Cerebellar cortex (tissue), 1 donor: ENCODE data around the gene NEK9.

Experiments
- DNase-seq: peaks from one replicate; pipeline ENCODE4 v3.0.0-alpha.2; 2015; ENCODE audit warnings: low spot score

The NEK9 gene

DNA sequence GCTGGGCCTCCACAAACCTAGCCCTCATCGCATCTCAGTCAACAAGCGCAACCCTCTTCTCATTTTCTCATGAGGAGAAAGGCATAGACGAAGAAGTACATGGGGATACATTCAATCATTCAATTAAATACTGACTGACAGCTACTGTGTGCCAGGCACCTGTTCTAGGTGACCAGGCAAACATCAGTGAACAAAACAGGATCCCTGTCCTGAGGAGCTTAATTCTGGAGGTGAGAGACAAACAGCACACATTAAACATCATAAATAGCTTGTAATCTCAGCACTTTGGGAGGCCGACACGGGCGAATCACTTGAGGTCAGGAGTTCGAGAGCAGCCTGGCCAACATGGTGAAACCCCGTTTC lies 62.7 kb downstream of the NEK9 start:
- DNase-seq, result no peak

DNA sequence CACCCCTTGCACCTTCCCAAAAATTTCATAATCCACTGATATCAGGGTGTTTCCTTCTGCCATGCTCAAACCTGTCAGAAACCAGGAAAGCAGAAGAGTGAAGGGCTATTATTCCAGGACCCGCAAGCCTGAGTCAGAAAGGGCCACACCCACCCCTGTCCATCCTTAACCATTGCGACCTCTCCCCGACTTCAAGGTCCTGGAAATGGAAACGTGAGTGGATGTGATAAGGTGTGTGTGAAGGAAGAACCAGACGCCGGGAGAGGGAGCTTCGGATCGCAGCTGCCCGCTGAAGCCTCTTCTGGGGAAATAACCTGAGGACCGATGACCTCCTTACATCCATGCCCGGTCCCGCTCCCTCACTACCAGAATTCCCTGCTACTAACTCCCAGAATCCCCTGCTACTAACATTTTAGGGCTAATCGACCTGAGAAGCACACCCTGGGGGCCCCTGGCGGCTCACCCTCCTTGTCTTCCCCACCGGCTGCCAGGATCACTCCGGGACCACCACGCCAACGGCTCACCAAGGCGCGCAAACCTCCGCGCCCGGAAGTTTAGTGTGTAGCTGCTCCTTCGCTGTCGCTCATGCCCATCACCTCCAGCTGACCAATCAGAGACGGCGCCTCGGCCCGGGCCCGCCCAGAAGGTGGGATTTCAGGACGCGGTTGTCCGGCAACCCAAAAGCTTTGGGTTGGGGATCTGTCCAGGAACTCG lies 63.2 kb downstream of the NEK9 start, which contains the start of gene ACYP1:
Gene ACYP1, minus strand, starts transcription at position 534 of the 714 bp plus-strand sequence. Its CDS starts 471 bp downstream, at position 63.
- peak; percentile 94 for DNase-seq

DNA sequence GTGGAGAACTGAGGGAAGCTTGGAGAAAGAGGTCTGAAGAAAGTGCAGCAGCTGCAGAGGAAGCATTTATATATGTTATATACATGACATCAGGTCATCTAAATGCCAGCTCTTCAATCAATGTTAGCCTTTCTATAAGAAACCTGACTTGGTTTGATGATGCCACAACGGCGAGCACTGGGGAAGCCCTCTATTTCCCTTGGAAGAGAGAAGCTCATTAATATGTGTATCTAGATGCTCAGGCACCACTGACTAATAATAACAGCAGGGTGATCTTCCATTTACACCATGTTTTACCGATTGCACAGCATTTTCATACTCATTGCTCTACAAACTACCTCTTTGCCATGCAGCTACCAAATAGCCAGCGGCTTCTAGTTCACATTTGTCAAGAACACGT lies 63.8 kb downstream of the NEK9 start:
- peak; percentile 17 for DNase-seq

DNA sequence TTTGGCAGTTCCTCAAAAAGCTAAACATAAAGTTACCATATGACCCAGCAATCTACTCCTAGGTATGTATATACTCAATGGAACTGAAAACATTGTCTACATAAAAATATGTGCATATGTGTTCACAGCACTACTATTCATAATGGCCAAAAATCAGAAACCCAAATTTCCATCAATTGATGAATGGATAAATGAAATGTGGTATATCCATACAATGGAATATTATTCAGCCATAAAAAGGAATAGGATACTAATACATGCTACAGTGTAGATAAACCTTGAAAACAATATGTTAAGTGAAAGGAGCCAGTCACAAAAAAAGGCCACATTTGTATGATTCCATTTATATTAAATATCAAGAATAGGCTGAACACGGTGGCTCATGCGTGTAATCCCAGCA lies 66.4 kb downstream of the NEK9 start:
- DNase-seq, result no peak

DNA sequence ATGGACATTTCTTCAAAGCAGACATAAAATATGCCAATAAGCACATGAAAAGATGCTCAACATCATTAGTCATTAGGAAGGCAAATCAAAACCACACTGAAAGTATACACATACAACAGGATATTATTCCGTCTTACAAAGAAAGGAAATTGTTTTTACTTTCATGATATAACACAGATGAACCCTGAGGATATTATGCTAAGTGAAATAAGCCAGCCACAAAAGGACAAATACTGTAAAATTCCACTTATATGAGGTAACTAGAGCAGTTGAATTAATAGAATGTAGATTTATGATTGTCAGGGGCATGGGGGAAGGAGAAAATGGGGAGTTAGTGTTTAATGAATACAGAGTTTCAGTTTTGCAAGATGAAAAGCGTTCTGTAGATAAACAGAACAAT lies 67.2 kb downstream of the NEK9 start:
- DNase-seq, result no peak

DNA sequence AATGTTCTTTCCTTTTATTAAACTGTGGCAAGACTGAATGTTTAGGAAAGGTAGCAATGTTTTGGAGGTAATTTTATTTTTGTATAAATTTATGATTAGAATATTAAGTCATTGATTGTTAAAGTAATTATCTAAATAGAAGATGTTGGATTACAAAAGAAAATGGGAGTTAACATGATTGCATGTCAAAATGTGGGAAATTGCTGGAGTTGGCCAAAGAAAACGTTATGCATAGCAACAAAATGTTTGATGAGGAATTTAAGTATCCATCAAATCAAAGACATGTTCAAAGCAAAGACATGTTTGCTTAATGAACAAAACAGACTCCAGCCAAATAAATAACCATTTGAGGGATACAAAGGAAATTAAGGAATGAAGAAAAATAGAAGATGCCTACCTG lies 72.4 kb downstream of the NEK9 start:
- DNase-seq, result no peak

DNA sequence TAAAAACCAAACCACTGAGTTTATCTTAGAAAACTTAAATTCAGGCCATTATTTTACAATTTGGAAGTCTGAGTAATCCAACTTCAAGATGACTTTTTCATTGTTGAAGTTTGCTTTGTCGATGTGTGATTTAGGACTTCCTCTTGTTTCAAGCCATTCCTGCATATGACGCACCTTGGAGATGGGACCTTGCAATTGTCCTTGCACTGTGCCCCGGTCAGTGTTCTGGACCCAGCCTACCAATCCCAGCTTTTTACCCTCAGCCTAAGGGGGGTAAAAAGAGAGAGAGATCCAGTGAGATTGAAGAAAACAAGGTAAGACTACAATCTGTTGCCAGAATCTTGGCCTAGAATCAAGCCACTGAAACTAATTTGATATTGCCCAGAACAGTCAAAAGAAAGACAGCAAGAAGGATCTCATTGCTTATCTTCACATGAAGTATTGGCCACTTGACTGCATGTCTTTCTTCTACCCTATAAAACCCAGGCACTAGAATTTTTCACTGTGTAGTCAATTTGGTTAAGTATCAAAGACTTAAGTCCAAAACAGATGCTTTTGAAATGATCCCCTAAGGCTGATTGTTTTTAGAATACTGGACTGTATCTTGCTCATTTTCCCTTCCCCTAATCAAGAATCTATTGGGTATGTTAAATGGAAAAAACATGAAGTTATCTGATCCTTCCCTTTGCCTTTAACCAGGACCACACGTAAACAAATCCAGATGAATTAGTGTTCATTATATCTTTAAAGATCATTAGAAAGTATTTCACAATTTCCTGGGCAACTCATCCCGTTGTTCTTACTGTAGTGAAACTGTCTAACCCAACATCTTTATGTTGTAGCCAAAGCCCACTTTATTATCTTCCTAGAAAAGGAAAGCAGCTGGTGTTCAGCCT lies 73.2 kb downstream of the NEK9 start:
- DNase-seq, result no peak

DNA sequence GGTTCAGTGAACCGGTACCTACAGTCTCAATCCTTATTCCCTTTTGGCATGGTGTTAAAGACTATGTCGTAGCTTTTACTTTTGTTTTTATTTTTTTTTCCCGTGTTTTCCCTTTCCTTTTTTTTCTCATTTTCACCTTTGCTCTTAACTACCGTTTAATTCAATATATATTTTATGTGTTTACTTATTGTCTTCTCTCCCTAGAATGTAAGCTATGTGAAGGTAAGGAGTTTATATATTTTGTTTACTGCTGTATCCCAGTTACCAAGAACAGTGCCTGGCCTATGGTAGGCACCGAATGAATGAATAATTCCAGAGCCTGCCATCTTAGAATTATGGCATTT lies 75.3 kb downstream of the NEK9 start:
- DNase-seq, result no peak

DNA sequence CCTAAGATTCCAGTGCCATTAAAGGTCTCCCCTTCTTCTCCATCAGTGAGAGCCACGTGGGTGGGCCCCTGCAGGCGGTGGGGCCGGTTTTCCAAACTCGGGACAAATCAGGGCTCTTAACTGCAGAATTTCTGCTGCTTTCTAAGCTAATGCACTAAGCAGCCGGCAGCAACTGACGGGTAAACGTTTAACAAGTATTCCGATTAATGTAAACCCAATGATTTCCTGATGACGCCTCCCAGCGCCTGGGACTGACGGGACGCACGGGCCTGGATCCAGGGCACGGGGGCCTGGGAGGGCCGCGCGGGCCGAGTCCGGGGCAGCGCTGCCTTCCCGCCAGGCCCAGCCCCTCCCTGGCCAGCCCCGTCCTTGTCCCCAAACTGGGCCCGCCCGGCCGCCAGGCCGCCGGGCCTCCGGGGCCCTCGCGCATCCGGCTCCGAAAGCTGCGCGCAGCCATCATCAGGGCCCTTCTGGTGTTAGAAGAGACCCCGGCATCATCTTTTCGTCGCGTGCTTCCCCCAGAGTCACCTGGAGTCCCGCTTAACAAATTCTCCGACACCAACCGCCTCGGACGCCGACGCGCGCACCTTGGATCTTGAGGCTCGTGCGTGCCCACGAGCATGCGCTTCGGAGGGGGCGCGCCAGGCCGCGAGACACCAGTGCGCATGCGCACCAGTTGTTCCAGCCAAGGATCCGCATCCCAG lies 75.8 kb downstream of the NEK9 start, which contains the start of gene MLH3:
Gene MLH3, minus strand, starts transcription at position 616 of the 704 bp plus-strand sequence. CDS start 1,812 bp downstream, outside the sequence.
- DNase-seq, result peak; percentile 85

DNA sequence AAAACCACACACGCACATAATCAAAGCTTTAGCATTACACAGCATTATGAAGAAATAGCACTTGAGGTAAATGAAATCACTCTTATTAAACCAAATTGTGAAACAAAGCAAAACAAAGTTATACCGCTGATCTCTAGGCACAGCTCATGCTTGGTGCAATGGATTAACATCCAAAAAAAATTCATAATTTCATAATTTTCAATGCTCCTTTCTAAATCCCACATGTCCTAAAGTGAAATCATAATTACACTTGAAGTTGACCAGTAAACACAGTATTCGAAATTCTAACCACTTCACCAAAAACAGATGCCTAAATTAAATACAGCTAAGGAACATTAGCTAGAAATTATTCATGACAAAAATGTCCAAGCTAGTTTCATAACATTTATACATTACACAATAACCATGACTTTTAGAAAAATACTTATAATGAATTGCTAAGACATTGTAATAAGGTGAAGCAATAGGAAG lies 77.1 kb downstream of the NEK9 start:
- no peak for DNase-seq

DNA sequence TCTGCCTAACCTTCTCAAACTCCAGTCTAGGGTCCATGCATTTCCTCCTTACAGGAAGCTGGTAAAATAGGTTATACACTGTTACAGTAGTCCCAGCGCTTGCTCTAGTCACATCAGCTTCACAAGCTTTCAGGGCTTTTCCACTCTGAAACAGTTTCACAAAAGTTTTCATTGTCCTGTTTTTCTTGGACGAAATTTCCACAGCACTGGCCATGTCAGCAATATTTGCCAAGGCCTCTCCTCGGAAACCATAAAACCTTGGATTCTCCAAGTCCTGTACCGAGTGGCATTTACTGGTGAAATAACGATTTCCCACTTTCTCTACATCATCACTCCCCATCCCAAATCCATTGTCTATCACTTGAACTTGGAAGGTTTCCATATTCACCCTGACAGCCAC lies 77.7 kb downstream of the NEK9 start:
- no peak for DNase-seq

DNA sequence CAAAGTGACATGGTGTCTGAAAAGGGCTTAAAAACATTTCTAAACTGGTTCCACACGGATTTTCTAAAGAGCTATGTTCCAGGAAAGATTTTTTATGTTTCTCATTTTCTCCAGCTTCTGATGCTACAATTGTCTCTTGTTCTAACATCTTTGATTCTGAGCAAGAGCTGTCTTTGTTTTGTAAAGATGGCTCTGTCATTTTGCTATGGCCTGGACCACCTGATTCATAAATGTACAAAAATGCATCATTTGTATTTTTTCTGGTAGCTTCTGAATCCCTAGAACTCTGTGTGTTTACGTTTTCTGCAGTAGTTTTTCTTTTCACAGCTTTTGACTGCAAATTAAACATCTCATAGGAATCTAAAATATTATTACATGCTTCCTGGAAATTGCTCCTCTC lies 78.7 kb downstream of the NEK9 start:
- DNase-seq, result no peak

DNA sequence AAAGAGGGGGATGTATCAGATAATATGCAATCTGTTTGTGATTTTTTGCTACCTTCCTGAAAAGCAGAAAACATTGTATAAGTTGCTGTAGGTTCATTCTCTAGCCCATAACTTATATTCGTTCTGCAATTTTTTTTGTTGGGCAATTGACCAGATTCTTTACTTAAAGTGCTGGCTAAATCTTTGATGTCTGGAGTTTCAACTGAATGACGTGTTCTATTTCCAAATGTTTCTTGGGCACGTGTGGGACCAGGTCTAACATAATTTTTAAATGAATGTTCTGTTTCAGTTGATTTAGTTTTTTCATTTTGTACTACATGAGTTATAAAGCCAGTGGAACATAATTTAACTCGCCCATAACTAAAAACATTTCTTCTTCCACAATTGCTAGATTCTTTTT lies 79.3 kb downstream of the NEK9 start:
- no peak for DNase-seq

DNA sequence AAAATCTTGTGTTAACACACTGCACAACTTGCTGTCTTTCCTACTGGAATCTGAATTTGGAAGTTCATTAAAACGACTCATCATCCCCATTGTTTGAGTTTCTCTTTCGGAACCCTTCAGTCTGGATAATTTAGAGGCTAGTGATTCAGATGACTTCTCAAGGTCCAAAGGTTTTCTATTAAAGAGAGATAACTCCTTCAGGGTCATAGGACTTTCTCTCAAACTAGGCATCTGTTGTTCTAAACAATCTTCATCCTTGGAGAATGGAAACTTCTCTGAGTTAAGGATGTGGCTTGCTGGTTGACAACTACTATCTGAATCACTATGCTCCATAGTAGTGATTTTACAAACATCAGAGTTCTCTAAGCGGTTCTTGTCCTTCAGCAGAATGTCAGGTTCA lies 79.9 kb downstream of the NEK9 start:
- no peak for DNase-seq

DNA sequence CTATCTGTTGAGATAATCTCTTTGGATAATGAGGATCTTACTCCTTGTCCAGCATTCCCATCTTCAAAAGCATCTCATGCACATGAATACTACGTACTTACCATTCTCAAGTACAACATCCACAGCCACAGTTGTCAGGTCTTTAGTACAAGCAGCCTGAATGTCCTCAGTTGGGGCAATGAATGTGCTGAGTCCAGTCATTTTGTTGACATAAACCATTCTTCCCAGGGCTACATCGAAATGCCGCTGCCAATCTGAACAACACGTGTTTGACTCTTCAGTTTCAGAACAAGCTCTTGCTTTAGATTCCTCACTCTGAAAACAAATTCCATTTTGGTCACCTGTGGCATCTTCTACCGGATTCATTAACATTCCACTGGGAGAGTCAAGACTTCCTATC lies 80.6 kb downstream of the NEK9 start:
- no peak for DNase-seq

DNA sequence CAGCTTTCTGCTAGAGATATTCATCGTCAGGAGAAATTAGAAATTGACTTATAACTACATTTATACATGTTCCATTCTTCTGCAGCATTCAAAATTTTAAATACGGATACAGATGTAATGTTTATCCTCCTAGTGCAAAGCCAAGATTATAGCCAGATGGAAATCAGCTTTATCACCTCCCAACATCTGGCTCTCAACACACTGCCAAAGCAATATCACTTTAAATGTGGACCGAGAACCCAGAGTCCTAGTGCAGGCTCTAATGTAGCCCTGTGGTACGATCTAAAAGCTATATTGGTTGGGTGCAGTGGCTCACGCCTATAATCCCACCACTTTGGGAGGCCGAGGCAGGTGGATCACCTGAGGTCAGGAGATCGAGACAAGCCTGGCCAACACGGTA lies 82.1 kb downstream of the NEK9 start:
- DNase-seq, result no peak

DNA sequence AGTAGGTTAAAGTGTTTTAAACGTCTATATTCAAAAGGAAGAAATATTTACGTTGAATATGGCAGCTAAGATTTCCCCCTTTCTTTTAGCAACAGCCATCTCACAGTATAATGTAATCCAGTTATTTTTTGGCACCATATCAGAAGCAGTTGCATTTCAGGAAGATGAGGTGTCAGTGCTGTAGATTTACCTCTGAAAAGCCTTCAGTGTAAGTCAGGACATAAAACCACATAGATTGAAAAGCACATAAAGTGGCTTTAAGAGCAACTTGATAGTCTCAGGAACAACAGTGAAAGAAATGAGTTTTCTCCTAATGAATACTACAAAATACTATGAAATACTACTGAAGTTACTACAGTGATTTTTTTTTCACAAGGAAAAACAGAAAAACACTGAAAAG lies 82.5 kb downstream of the NEK9 start:
- no peak for DNase-seq

DNA sequence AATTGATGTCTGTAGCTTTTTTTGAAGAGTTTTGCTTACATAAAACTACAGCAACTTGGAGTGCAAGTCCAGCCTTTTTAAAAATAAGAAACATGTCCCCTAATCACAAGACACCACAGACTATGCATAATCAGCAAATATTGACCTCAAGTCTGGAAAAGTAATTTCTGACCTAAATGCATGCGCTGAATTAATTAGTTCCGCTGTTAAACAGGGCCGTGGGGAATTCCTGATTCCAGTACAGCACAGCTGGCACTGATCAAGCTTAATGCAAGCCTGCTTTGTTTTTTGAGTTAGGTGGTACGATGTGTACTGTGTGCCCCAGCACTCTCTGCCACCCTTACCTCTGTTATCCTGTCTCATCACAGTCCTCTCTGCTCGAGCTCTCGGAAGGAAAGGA lies 84.8 kb downstream of the NEK9 start:
- no peak for DNase-seq

DNA sequence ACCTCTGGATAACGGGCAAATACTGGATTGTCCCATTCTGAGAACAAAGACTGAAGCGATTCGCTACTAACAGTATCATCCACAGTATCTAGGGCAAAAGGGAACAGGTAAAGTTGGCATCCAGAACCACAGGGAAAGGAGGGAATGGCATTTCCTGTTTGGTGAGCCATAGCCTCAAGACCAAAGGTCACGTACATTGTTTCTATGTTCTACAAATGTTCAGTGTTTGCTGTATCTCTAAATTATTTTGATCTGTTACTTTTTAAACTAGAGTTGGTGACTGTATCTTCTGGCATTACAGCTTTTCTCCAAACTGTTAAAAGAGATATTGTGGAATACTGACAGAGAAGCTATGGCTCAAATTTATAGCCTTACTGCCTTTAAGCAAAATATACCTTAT lies 85.2 kb downstream of the NEK9 start:
- no peak for DNase-seq

DNA sequence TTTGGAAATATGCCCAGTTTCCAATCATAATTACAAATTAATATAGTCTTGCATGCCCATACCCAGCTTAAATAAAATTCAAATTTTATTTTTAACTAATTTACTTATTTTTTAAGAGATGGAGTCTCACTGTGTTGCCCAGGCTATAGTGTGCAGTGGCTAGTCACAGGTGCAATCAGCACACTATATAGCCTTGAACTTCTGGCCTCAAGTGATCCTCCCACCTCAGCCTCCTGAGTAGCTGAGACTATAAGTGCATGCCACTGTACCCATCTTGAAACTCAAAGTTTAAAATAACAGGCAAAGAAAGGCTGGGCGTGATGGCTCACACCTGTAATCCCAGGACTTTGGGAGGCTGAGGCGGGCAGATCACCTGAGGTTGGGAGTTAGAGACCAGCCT lies 85.9 kb downstream of the NEK9 start:
- no peak for DNase-seq

DNA sequence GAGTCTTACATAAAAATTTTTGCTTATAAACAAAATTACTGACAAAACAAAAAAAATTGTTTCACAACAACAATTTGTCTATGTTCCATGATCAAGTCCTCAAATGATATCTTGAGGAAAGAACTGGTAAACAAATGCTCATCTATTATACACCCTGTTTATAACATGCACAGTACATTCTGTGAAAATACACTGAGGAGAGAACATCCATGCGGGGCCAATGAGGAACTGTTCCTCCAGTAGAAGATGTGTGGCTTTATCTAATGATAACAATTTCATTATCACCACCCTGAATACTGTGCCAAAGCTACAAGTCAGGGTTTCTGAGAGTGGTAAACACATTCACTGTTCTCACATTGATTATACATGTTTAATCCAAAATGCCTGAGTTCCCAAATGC lies 86.3 kb downstream of the NEK9 start:
- no peak for DNase-seq

DNA sequence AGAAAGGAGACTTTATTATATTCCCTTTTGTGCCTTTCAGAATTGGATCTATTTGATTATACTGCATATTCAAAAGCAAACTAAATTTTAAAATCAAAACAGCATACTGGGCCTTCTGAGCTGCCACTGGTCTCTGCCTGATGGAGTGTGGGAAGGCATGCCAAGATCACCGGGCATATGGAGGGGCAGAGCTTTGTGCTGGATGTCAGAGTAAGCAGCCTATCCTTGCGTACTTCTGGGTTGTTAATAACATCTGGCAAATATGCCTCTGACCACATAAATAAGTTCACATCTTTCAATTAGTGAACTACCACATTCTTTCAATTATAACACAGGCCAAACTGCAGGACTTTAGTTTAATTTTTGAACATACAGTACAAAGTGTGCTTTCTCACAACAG lies 93.9 kb downstream of the NEK9 start:
- DNase-seq, result no peak

DNA sequence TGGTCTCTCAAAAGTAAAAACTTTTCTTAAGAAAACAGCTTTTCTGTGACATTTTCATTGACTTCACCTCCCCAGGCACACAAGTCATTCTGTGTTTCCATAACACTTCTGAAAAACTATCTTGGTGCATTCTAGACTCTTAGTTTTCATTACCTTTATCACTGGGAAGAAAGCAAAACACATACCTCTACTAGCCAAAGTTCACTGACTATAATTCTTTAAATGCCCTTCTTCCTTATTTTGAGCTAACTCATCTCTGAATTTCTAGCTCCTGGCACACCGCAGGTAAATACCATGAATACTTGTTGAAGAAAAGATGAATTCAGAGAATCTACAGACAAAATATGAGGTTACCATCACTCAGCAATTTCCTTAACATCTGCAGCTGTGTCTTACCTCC lies 96.7 kb downstream of the NEK9 start:
- DNase-seq, result no peak
